Body of pancreas (tissue), 4 donors: ENCODE data around the gene BIK. TPM values are rescaled to one million over a fixed set of nuclear protein-coding genes. Genes with fewer than 3 reads are reported as not detected.

Experiments
- ATAC-seq: fragments of 150-250 bp; one replicate; pipeline ENCODE4 v1.9.1; 2016
- DNase-seq, 4 donors: peaks; one replicate each; pipeline ENCODE4 v3.0.0-alpha.2; 2019
- H3K27ac ChIP-seq, 4 donors: fragments of 200-600 bp; sonication (generic); 1 replicate in 3 of 4; 2 replicates in 1 of 4; pipeline versions ENCODE4 v1.5.1 to v1.6.1; 2016 to 2019; ENCODE audit warnings: mild to moderate bottlenecking in 1 of 4, mixed read lengths in 1 of 4, moderate library complexity in 1 of 4
- H3K27me3 ChIP-seq, 2 donors: fragments of 200-600 bp; sonication (generic); one replicate each; pipeline ENCODE4 v1.6.0; 2016; ENCODE audit warnings: mild to moderate bottlenecking in 1 of 2
- H3K36me3 ChIP-seq, 2 donors: fragments of 200-600 bp; sonication (generic); replicated peaks in 1 of 2; 2 replicates each; pipeline ENCODE4 v1.5.1; 2016; ENCODE audit warnings: low read depth in 2 of 2; ENCODE audit not compliant: insufficient read depth in 1 of 2
- H3K4me1 ChIP-seq: fragments of 200-600 bp; sonication (generic); one replicate; pipeline ENCODE4 v1.6.0; 2016
- H3K4me3 ChIP-seq, 2 donors: fragments of 200-600 bp; sonication (generic); 1 replicate in 1 of 2; 2 replicates in 1 of 2; pipeline ENCODE4 v1.5.1; 2016 to 2019
- H3K9me3 ChIP-seq, 3 donors: fragments of 200-600 bp; sonication (generic); 1 replicate in 2 of 3; 2 replicates in 1 of 3; pipeline ENCODE4 v1.5.1; 2016
- POLR2A ChIP-seq, 3 donors: fragments of 450-650 bp; IDR thresholded peaks; one replicate each; pipeline ENCODE4 v1.6.1; 2016; ENCODE audit warnings: antibody characterized with exemption in 3 of 3, mild to moderate bottlenecking in 2 of 3
- WGBS, 2 donors: methylation state at CpG; one replicate each; pipeline ENCODE4 v1.1.5; 2017; 5-methylcytosine and 5-hydroxymethylcytosine counted together
- intact Hi-C: fragments of 100-400 bp; cut with DNase I; formaldehyde crosslinking; loops from one replicate; pipeline ENCODE4 v1.15.1; 2023
- total RNA-seq, 2 donors: library from RNA; depleted of rRNA; stranded (reverse); fragments of >200 nt; gene quantifications; one replicate each; pipeline ENCODE4 v1.1.0, GENCODE V29; 2016
- TF ChIP-seq, protein P1 (sequence below), 7 experiments: fragments of 450-650 bp in 4 of 7; fragments of 200-600 bp in 3 of 7; sonication (generic) in 3 of 7; IDR thresholded peaks; one replicate each; pipeline ENCODE4 v1.5.1; 2016 to 2019; ENCODE audit warnings: antibody characterized with exemption in 7 of 7

The BIK gene
- total RNA-seq, 2 donors from 2014 or later = 1.6 to 11.5 TPM

- WGBS, 2 donors = 91 to 94% methylated on average over 4 to 9 of the region's 9 CpGs
- TF ChIP-seq, protein P1, sequence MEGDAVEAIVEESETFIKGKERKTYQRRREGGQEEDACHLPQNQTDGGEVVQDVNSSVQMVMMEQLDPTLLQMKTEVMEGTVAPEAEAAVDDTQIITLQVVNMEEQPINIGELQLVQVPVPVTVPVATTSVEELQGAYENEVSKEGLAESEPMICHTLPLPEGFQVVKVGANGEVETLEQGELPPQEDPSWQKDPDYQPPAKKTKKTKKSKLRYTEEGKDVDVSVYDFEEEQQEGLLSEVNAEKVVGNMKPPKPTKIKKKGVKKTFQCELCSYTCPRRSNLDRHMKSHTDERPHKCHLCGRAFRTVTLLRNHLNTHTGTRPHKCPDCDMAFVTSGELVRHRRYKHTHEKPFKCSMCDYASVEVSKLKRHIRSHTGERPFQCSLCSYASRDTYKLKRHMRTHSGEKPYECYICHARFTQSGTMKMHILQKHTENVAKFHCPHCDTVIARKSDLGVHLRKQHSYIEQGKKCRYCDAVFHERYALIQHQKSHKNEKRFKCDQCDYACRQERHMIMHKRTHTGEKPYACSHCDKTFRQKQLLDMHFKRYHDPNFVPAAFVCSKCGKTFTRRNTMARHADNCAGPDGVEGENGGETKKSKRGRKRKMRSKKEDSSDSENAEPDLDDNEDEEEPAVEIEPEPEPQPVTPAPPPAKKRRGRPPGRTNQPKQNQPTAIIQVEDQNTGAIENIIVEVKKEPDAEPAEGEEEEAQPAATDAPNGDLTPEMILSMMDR (IDR thresholded peaks at IDR 0.05) = no peak
- TF ChIP-seq POLR2A (IDR thresholded peaks at IDR 0.05) = no peak
- no peak overlapping the region for H3K4me3 ChIP-seq
- H3K27ac ChIP-seq = no peak overlapping the region
- DNase-seq (no peak), ATAC-seq (no peak)
- no peaks in the 10 kb centered on the region for H3K4me1 ChIP-seq
- intact Hi-C loops = no loop called here
- no peaks in the 10 kb centered on the region for H3K9me3 ChIP-seq
- H3K36me3 ChIP-seq = peaks cover 9 to 33% of the 10 kb centered on the region in 2 donors
- no peaks in the 10 kb centered on the region for H3K27me3 ChIP-seq
Measured at GRCh38 chr22:43174941-43175531, 64.5 kb downstream of the BIK start.

- TF ChIP-seq, protein P1 (IDR thresholded peaks at IDR 0.05) = no peak
- no peak for TF ChIP-seq POLR2A (IDR thresholded peaks at IDR 0.05)
- intact Hi-C loops = no loop called here
- WGBS, 2 donors = 84 to 85% methylated on average over 11 to 15 of the region's 15 CpGs
Measured at GRCh38 chr22:43176090-43176489, 65.5 kb downstream of the BIK start.

DNA sequence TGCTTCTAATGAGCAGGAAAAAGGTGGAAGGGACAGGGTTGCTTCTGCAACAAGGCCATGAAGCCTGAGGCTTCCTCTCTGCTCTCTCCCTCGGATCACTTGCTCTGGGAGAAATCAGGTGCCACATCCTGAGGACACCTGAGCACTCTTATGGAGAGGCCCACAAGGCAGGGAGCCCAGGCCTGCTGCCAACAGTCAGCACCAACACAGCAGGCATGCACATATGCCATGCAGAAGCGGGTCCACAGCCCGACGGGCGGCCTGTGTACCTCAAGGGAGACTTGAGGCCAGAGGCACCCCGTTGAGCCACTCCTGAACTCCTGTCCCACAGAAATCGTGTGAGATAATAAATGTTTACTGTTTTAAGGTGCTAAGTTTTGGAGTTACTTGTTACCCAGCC is 66.9 kb downstream of the BIK start:
- no peak for TF ChIP-seq POLR2A (IDR thresholded peaks at IDR 0.05)
- TF ChIP-seq, protein P1 (IDR thresholded peaks at IDR 0.05) = no peak
- H3K4me3 ChIP-seq = no peak overlapping the region
- H3K36me3 ChIP-seq = peaks cover 0 to 25% of the 10 kb centered on the region in 2 donors
- no peak for DNase-seq
- intact Hi-C loops = no loop called here
- ATAC-seq = no peak
- no peaks in the 10 kb centered on the region for H3K9me3 ChIP-seq
- no peaks in the 10 kb centered on the region for H3K4me1 ChIP-seq
- no peak overlapping the region for H3K27ac ChIP-seq
- WGBS, 2 donors = 78 to 87% methylated on average over 7 of the region's 7 CpGs
- H3K27me3 ChIP-seq = no peaks in the 10 kb centered on the region

More at GRCh38 chr22:43176090-43176489, 65.5 kb downstream of the BIK start:
- Histone ChIP-seq H3K4me1 (no peaks in the 10 kb centered on the region), H3K27ac (no peak overlapping the region), H3K4me3 (no peak overlapping the region), H3K36me3 (peaks cover 9 to 31% of the 10 kb centered on the region in 2 donors), H3K9me3 (no peaks in the 10 kb centered on the region), H3K27me3 (no peaks in the 10 kb centered on the region)
- DNase-seq (no peak), ATAC-seq (no peak)

Other genes with a start within 250 kb of the BIK start
- gene PACSIN2, start 95.6 kb upstream of the BIK start, total RNA-seq = 100 to 1,000 TPM; 117 to 118 TPM
- 1 to 10 TPM; 2.0 to 7.0 TPM for gene TTLL1, start 21.4 kb upstream of the BIK start, total RNA-seq
- 10 to 100 TPM; 28.8 to 50.8 TPM for gene MCAT, start 32.6 kb downstream of the BIK start, total RNA-seq
- 100 to 1,000 TPM; 113 to 225 TPM for gene TSPO, start 40.8 kb downstream of the BIK start, total RNA-seq
- gene TTLL12, start 76.4 kb downstream of the BIK start, total RNA-seq = 10 to 100 TPM; 21.0 to 25.1 TPM
- under 1 TPM; under 0.01 to 0.26 TPM for gene SCUBE1, start 232.6 kb downstream of the BIK start, total RNA-seq